ENCODE results near the gene RORC.
"Not testable (repeated sequence)": the region's sequence is repeated elsewhere in the genome, so short reads cannot be mapped to it uniquely, and the experiment has no call there.

Gene RORC

DNA sequence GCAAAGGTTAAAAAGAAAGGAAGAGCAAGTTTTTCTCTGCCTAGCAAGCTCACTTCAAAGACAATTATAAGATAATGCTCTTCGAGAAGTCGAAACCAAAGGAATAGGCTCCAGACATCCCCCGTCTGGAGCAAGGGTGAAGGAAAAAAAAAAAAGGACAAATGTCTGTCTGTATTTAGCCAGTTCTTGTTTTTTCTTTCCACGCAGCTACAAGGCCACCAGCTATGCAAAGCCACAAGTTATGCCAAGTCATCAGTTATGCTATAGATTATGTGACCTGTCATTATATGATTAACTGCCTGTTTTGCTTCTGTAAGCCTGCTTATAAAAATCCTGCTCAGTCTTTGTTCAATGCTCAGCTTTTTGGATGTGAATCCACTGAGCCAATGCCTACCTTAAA lies 24.3 kb upstream of the RORC start:
- ATAC-seq (ENCODE audit: low read depth) (no peak), DNase-seq (ENCODE audit: low spot score in 2 of 2) (no peak)
- Mint-ChIP-seq H3K27ac (no peak overlapping the region), H3K27me3 (peaks cover 6% of the 10 kb centered on the region), H3K9me3 (no peaks in the 10 kb centered on the region), H3K36me3 (no peaks in the 10 kb centered on the region), H3K4me1 (peaks cover 7% of the 10 kb centered on the region), H3K4me3 (no peak overlapping the region)

DNA sequence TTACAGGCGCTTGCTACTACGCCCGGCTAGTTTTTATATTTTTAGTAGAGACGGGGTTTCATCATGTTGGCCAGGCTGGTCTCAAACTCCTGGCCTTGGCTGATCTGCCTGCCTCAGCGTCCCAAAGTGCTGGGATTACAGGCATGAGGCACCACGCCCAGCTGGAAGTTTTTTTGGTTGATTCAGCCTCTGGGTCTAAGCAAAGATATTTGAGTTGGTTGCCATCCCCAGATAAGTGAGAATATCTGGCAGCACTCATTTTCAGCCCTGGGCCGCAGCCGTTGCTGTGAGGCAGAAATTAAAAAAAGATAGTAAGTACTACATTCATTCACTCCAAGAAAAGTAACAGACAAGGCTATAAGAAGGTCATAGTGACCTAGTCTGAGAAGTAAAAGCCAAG lies 23.9 kb upstream of the RORC start:
- H3K27me3 Mint-ChIP-seq; H3K9me3 Mint-ChIP-seq; H3K27ac Mint-ChIP-seq; H3K4me3 Mint-ChIP-seq; H3K36me3 Mint-ChIP-seq; DNase-seq (ENCODE audit: low spot score in 2 of 2); ATAC-seq (ENCODE audit: low read depth); H3K4me1 Mint-ChIP-seq: not testable (repeated sequence)

GRCh38 chr1:151854658-151855057 lies 23.1 kb upstream of the RORC start:
- ATAC-seq (ENCODE audit: low read depth) (no peak), DNase-seq (ENCODE audit: low spot score in 2 of 2) (no peak)
- Mint-ChIP-seq H3K36me3 (no peaks in the 10 kb centered on the region), H3K9me3 (no peaks in the 10 kb centered on the region), H3K27ac (no peak overlapping the region), H3K4me3 (no peak overlapping the region), H3K27me3 (peaks cover 12% of the 10 kb centered on the region), H3K4me1 (peaks cover 1% of the 10 kb centered on the region)

GRCh38 chr1:151853411-151853943 lies 21.9 kb upstream of the RORC start, which contains the start of gene THEM5:
Gene THEM5 (minus strand): TSS chr1:151853712. CDS start chr1:151853565, 147 bp downstream.
- Mint-ChIP-seq H3K36me3 (no peaks in the 10 kb centered on the region), H3K9me3 (no peaks in the 10 kb centered on the region), H3K4me1 (no peaks in the 10 kb centered on the region), H3K27me3 (peaks cover 16% of the 10 kb centered on the region), H3K4me3 (no peak within 1 kb of the TSS), H3K27ac (no peak within 1 kb of the TSS)
- no peak for ATAC-seq (ENCODE audit: low read depth)
- no peak for DNase-seq (ENCODE audit: low spot score in 2 of 2)

DNA sequence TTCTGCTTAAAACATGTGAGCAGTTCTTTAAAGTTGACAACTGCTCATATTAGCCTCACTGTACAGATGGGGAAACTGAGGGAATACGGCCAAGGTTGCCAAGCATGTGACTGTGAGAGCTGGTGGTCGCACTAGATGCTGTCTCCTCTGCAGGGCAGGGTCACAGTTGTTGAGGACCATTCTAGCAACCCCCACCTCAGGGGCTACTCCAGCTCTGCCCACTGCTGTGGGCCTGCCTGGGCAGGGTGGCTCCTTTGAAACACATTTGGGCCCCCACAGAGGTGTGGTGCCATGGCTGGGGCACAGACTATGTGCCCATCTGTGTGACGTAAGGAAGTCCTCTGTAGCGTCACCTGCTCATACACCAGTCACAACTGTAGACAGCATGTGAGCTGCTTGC lies 21.1 kb upstream of the RORC start:
- Mint-ChIP-seq H3K27me3 (peaks cover 16% of the 10 kb centered on the region), H3K36me3 (no peaks in the 10 kb centered on the region), H3K4me1 (no peaks in the 10 kb centered on the region), H3K4me3 (no peak overlapping the region), H3K27ac (no peak overlapping the region), H3K9me3 (no peaks in the 10 kb centered on the region)
- ATAC-seq (ENCODE audit: low read depth) (no peak), DNase-seq (ENCODE audit: low spot score in 2 of 2) (no peak)

DNA sequence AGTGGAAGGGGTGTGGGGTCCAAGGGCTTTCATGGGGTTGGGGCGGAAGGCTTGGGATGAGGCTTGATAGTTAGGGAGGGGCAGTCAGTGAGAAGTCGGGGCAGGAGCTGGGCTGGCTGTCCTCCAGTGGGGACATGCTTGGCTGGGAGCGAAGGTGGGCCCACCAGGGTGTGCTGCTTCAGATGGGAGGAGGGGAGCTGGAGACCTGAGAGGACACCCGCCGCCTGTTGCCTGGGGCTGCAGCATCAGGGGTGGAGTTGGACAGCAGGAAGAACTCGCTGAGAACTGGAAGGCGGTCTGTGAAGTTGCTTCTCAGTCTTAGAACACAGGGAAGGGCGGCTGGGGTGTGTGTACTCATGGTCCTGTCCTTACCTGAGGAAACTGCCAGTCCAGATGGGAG lies 20.3 kb upstream of the RORC start:
- Mint-ChIP-seq H3K36me3 (no peaks in the 10 kb centered on the region), H3K4me3 (no peak overlapping the region), H3K4me1 (no peaks in the 10 kb centered on the region), H3K27ac (no peak overlapping the region), H3K27me3 (peaks cover 16% of the 10 kb centered on the region), H3K9me3 (no peaks in the 10 kb centered on the region)
- ATAC-seq (ENCODE audit: low read depth) = no peak
- no peak for DNase-seq (ENCODE audit: low spot score in 2 of 2)

- Mint-ChIP-seq H3K27me3 (peaks cover 19% of the 10 kb centered on the region), H3K4me1 (peaks cover 2% of the 10 kb centered on the region), H3K9me3 (no peaks in the 10 kb centered on the region), H3K4me3 (no peak overlapping the region), H3K36me3 (no peaks in the 10 kb centered on the region), H3K27ac (no peak overlapping the region)
- DNase-seq (ENCODE audit: low spot score in 2 of 2) (no peak), ATAC-seq (ENCODE audit: low read depth) (no peak)
Measured at GRCh38 chr1:151849871-151850270, 18.3 kb upstream of the RORC start.

DNA sequence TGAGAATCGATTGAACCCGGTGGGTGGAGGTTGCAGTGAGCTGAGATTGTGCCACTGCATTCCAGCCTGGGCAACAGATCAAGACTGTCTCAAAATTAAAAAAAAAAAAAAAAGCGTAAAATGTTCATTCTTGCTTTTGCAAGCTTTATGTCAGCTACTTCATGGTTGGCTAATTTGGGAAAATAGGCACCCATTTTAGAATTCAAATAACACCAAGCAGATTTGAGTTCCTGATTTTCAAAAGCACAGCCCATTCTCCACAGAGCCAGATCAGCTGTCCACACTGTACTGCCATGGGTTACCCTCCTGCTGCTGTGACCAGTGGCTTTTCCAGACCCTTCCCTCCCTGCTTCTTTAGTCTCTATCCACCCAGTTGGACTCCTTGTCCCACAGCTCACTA lies 17.5 kb upstream of the RORC start:
- no peak for DNase-seq (ENCODE audit: low spot score in 2 of 2)
- H3K27me3 Mint-ChIP-seq = peaks cover 19% of the 10 kb centered on the region
- H3K9me3 Mint-ChIP-seq = no peaks in the 10 kb centered on the region
- no peak overlapping the region for H3K27ac Mint-ChIP-seq
- H3K4me3 Mint-ChIP-seq = no peak overlapping the region
- peaks cover 6% of the 10 kb centered on the region for H3K4me1 Mint-ChIP-seq
- H3K36me3 Mint-ChIP-seq = no peaks in the 10 kb centered on the region
- ATAC-seq (ENCODE audit: low read depth) = no peak

- Mint-ChIP-seq H3K27ac (no peak overlapping the region), H3K4me3 (no peak overlapping the region), H3K9me3 (no peaks in the 10 kb centered on the region), H3K27me3 (peaks cover 19% of the 10 kb centered on the region), H3K36me3 (no peaks in the 10 kb centered on the region), H3K4me1 (peaks cover 6% of the 10 kb centered on the region)
- no peak for ATAC-seq (ENCODE audit: low read depth)
- DNase-seq (ENCODE audit: low spot score in 2 of 2) = no peak
Measured at GRCh38 chr1:151847867-151848596, 16.4 kb upstream of the RORC start.

DNA sequence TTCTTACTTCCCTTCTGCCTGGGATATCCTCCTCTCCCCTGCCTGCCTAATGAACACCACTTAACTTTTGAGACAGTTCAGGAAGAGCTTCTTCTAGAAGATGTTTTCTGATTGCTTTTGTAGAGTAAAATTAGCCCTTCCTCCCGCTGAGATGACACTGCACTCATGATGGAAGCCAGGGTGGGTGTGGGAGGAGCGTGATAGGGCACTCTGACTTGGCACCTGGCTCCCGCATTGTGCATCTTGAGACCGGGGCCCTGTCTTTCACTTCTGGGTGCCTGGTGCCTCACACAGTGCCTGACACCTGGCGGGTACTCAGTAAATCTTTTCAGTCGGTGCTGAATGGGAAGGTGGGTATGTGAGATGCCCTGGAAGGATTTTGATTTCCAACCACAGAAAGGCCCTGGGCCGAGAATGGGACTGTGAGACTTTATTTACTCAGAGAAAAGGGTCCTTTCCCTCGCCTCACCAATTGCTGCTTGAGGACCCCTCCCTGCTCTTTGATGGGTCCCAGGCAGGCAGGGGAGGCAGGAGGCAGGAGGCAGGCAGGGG lies 15.2 kb upstream of the RORC start:
- Mint-ChIP-seq H3K27ac (no peak overlapping the region), H3K36me3 (no peaks in the 10 kb centered on the region), H3K27me3 (peaks cover 18% of the 10 kb centered on the region), H3K4me1 (peaks cover 6% of the 10 kb centered on the region), H3K4me3 (no peak overlapping the region), H3K9me3 (no peaks in the 10 kb centered on the region)
- ATAC-seq (ENCODE audit: low read depth) = no peak
- no peak for DNase-seq (ENCODE audit: low spot score in 2 of 2)

GRCh38 chr1:151846062-151846568 lies 14.5 kb upstream of the RORC start:
- H3K4me3 Mint-ChIP-seq = no peak overlapping the region
- no peak for DNase-seq (ENCODE audit: low spot score in 2 of 2)
- no peaks in the 10 kb centered on the region for H3K9me3 Mint-ChIP-seq
- no peak for ATAC-seq (ENCODE audit: low read depth)
- no peaks in the 10 kb centered on the region for H3K36me3 Mint-ChIP-seq
- H3K27ac Mint-ChIP-seq = no peak overlapping the region
- peaks cover 6% of the 10 kb centered on the region for H3K4me1 Mint-ChIP-seq
- peaks cover 15% of the 10 kb centered on the region for H3K27me3 Mint-ChIP-seq

DNA sequence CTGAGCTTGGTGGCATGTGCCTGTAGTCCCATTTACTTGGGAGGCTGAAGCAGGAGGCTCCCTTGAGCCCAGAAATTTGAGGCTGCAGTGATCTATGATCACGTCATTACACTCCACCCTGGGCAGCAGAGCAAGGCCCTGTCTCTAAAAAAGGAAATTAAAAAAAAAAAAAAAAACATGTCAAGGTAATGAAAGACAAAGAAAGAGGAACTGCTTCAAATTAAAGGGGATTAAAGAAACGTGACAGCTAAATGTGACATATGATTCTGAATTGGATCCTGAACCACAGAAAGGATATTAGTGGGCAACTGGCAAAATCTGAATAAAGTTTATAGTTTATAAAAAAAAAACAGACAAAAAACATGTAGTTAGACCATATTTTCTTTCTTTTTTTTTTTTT lies 11.8 kb upstream of the RORC start:
- DNase-seq (ENCODE audit: low spot score in 2 of 2) (no peak), ATAC-seq (ENCODE audit: low read depth) (peak; percentile 65)
- H3K27me3 Mint-ChIP-seq = peaks cover 2% of the 10 kb centered on the region
- no peak overlapping the region for H3K4me3 Mint-ChIP-seq
- peaks cover 14% of the 10 kb centered on the region for H3K4me1 Mint-ChIP-seq
- no peaks in the 10 kb centered on the region for H3K9me3 Mint-ChIP-seq
- H3K36me3 Mint-ChIP-seq = no peaks in the 10 kb centered on the region
- H3K27ac Mint-ChIP-seq = no peak overlapping the region

DNA sequence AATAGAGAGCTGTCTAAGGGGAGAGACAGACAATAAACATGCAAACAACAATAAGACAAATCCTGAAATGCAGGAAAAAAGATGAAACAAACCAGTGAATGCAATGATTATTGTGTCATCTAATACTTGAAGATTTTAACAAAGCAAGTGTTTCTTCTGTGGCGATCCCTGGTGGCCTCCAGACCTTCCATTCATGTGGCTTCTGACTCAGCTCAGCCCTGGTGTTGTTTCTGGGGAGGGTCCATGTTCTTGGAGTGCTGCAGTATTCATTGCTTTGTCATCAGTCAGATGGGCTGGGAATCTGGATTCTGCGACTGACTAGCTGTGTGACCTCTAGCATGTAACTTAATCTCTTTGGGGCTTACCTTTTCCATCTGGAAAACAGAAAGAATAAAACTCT lies 9.5 kb upstream of the RORC start:
- H3K36me3 Mint-ChIP-seq = no peaks in the 10 kb centered on the region
- H3K27ac Mint-ChIP-seq = no peak overlapping the region
- H3K9me3 Mint-ChIP-seq = no peaks in the 10 kb centered on the region
- peaks cover 9% of the 10 kb centered on the region for H3K27me3 Mint-ChIP-seq
- ATAC-seq (ENCODE audit: low read depth) (no peak), DNase-seq (ENCODE audit: low spot score in 2 of 2) (no peak)
- peaks cover 21% of the 10 kb centered on the region for H3K4me1 Mint-ChIP-seq
- H3K4me3 Mint-ChIP-seq = no peak overlapping the region

DNA sequence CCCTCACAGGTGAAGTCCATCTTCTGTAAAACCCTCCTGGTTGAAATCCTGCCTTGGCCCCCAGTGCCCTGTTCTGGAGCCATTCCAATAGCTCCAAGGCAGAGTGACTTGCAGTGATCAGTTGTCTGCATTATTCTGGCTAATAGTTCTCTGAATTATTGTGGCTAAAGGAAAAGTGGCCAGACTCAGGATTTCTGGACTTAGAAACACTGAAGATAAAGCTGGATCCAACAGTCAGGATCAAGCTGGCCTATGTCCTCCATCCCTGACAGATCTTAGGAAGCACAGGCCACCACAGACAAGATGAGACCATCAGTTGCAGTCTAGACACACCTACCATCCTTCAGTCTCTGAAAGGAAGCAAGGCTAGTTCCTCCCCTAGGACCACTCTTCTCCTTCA lies 8.8 kb upstream of the RORC start:
- Mint-ChIP-seq H3K27ac (no peak overlapping the region), H3K4me1 (peaks cover 21% of the 10 kb centered on the region), H3K36me3 (no peaks in the 10 kb centered on the region), H3K27me3 (peaks cover 9% of the 10 kb centered on the region), H3K9me3 (no peaks in the 10 kb centered on the region), H3K4me3 (peak overlapping the region; percentile 75)
- ATAC-seq (ENCODE audit: low read depth) (no peak), DNase-seq (ENCODE audit: low spot score in 2 of 2) (no peak)
